Peyer's patch (tissue), 4 donors: ENCODE data around the gene ADGRG1.

Source experiments
- POLR2A ChIP-seq, 2 donors: fragments of 450-650 bp; IDR thresholded peaks; one replicate each; pipeline ENCODE4 v1.5.1; 2017; ENCODE audit warnings: antibody characterized with exemption in 2 of 2, mild to moderate bottlenecking in 2 of 2, moderate library complexity in 2 of 2
- TF ChIP-seq, protein P1 (sequence below), 6 experiments: fragments of 450-650 bp in 4 of 6; fragments of 200-600 bp in 2 of 6; sonication (generic) in 1 of 6; IDR thresholded peaks; one replicate each; pipeline ENCODE4 v1.5.1; 2017 to 2019; ENCODE audit warnings: antibody characterized with exemption in 6 of 6, mild to moderate bottlenecking in 3 of 6, moderate library complexity in 1 of 6

DNA sequence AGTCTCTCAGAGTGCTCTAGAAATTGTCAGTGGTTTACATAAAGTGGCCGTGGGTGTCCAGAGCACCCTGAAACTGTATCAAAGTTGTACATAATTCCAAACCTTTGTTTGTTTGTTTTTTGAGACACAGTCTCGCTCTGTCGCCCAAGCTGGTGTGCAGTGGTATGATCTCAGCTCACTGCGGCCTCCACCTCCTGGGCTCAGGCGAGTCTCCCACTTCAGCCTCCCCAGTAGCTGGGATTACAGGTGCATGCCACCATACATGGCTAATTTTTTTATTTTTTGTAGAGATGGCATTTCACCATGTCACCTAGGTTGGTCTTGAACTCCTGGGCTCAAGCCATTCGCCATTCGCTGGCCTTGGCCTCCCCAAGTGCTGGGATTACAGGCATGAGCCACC lies 24.3 kb upstream of the ADGRG1 start:
- TF ChIP-seq, protein P1, sequence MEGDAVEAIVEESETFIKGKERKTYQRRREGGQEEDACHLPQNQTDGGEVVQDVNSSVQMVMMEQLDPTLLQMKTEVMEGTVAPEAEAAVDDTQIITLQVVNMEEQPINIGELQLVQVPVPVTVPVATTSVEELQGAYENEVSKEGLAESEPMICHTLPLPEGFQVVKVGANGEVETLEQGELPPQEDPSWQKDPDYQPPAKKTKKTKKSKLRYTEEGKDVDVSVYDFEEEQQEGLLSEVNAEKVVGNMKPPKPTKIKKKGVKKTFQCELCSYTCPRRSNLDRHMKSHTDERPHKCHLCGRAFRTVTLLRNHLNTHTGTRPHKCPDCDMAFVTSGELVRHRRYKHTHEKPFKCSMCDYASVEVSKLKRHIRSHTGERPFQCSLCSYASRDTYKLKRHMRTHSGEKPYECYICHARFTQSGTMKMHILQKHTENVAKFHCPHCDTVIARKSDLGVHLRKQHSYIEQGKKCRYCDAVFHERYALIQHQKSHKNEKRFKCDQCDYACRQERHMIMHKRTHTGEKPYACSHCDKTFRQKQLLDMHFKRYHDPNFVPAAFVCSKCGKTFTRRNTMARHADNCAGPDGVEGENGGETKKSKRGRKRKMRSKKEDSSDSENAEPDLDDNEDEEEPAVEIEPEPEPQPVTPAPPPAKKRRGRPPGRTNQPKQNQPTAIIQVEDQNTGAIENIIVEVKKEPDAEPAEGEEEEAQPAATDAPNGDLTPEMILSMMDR (IDR thresholded peaks at IDR 0.05) = no peak
- no peak for TF ChIP-seq POLR2A (IDR thresholded peaks at IDR 0.05)
